Stimulated activated naive CD8-positive, alpha-beta T cell treated with anti-CD3 and anti-CD28 coated beads, Interleukin-15, Interleukin-2, amounts not matched to agents 100 U/mL and 50 U/mL, for 24 hours (primary cell): ENCODE results near the gene HSPD1.
"Not testable (repeated sequence)": the region's sequence is repeated elsewhere in the genome, so short reads cannot be mapped to it uniquely, and the experiment has no call there.

Experiments
- ATAC-seq: fragments of 150-1000 bp; cut with Tn5 transposase; one replicate; pipeline ENCODE4 v1.10.0; 2021
- DNase-seq: peaks from one replicate; pipeline ENCODE4 v3.0.0; 2021

Gene HSPD1

GRCh38 chr2:197496695-197497094 is 2.9 kb downstream of the HSPD1 start:
- DNase-seq (no peak), ATAC-seq (no peak)

GRCh38 chr2:197495433-197496134 is 4.1 kb downstream of the HSPD1 start:
- no peak for ATAC-seq
- no peak for DNase-seq

GRCh38 chr2:197487385-197487784 is 12.3 kb downstream of the HSPD1 start:
- DNase-seq (no peak), ATAC-seq (no peak)

- no peak for ATAC-seq
Measured at GRCh38 chr2:197486175-197486574, 13.5 kb downstream of the HSPD1 start.

GRCh38 chr2:197484248-197484647 is 15.4 kb downstream of the HSPD1 start:
- not testable (repeated sequence) for DNase-seq, ATAC-seq

More at GRCh38 chr2:197486175-197486574, 13.5 kb downstream of the HSPD1 start:
- DNase-seq = no peak

- DNase-seq = no peak
- no peak for ATAC-seq
Measured at GRCh38 chr2:197480165-197481036, 19.2 kb downstream of the HSPD1 start.

GRCh38 chr2:197477797-197478196 is 21.8 kb downstream of the HSPD1 start:
- ATAC-seq = no peak
- no peak for DNase-seq

GRCh38 chr2:197472166-197472565 is 27.5 kb downstream of the HSPD1 start:
- ATAC-seq (no peak), DNase-seq (no peak)

- no peak for DNase-seq
- no peak for ATAC-seq
Measured at GRCh38 chr2:197464175-197464574, 35.5 kb downstream of the HSPD1 start.

GRCh38 chr2:197461057-197461456 is 38.6 kb downstream of the HSPD1 start:
- no peak for ATAC-seq
- DNase-seq = no peak

GRCh38 chr2:197460649-197461048 is 39.0 kb downstream of the HSPD1 start:
- no peak for ATAC-seq
- no peak for DNase-seq

GRCh38 chr2:197455428-197455827 is 44.2 kb downstream of the HSPD1 start:
- no peak for DNase-seq
- no peak for ATAC-seq

- ATAC-seq (no peak), DNase-seq (no peak)
Measured at GRCh38 chr2:197454923-197455322, 44.7 kb downstream of the HSPD1 start.

GRCh38 chr2:197453914-197454398 is 45.7 kb downstream of the HSPD1 start:
- ATAC-seq (no peak), DNase-seq (no peak)

- DNase-seq (peak; percentile 97), ATAC-seq (peak; percentile 97)
Measured at GRCh38 chr2:197453123-197453913, 46.3 kb downstream of the HSPD1 start, which contains the start of gene COQ10B. COQ10B (plus strand) TSS chr2:197453552; CDS start chr2:197453561, 9 bp downstream.

GRCh38 chr2:197452754-197453122 is 46.9 kb downstream of the HSPD1 start:
- DNase-seq = no peak
- no peak for ATAC-seq

- DNase-seq, ATAC-seq: not testable (repeated sequence)
Measured at GRCh38 chr2:197450935-197451358, 48.7 kb downstream of the HSPD1 start.

- ATAC-seq (no peak), DNase-seq (no peak)
Measured at GRCh38 chr2:197450465-197450864, 49.2 kb downstream of the HSPD1 start.

GRCh38 chr2:197446844-197447243 is 52.8 kb downstream of the HSPD1 start:
- no peak for ATAC-seq
- no peak for DNase-seq

- DNase-seq = no peak
Measured at GRCh38 chr2:197445746-197446145, 53.9 kb downstream of the HSPD1 start.

GRCh38 chr2:197442857-197443256 is 56.8 kb downstream of the HSPD1 start:
- ATAC-seq = no peak
- no peak for DNase-seq

More at GRCh38 chr2:197445746-197446145, 53.9 kb downstream of the HSPD1 start:
- ATAC-seq = no peak

- no peak for DNase-seq
- no peak for ATAC-seq
Measured at GRCh38 chr2:197437380-197437779, 62.3 kb downstream of the HSPD1 start.
